GM19467 (cell line): ENCODE data around the gene CCDC88C.

ENCODE experiments used
- ATAC-seq: cut with Tn5 transposase; IDR thresholded peaks from one replicate; pipeline ENCODE4 v1.9.1; 2021; ENCODE audit warnings: mild to moderate bottlenecking, moderate library complexity; ENCODE audit not compliant: unreplicated experiment

The CCDC88C gene

DNA sequence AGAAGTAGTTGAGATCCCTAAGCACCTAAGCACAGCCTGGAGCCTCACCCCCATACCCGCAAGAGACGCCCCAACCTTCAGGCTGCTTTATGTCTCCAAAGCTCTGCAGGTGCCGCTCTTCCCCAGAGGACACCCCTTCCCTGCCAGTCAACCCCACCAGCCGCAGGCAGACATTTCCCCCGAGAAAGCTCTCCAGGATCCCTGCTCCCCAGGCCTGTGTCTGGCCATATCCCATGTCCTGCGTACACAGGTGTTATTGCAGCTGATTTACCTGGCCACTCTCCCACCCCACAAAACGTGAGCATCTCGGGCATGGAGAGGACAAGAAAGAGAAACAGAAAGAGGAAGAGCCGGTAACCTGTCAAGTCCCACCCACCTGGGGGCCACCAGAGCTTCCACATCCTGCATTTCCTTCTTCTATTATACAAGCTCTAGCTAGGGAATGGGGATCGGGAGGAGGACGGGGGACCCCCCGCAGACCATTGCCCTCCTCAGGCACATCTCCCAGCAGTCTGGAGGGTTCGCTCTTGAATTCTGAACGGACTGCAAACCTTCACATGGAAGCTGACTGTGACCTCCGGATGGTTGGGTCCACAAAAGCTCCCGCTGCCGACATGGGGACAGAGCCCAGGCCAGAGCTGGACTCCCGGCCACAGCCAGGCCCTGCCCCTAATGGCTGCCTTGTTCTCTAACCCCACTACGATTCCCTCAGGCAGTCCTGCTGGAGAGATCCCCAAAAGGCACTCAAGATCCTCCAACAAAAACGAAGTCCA is 17.6 kb downstream of the CCDC88C start:
- no peak for ATAC-seq

DNA sequence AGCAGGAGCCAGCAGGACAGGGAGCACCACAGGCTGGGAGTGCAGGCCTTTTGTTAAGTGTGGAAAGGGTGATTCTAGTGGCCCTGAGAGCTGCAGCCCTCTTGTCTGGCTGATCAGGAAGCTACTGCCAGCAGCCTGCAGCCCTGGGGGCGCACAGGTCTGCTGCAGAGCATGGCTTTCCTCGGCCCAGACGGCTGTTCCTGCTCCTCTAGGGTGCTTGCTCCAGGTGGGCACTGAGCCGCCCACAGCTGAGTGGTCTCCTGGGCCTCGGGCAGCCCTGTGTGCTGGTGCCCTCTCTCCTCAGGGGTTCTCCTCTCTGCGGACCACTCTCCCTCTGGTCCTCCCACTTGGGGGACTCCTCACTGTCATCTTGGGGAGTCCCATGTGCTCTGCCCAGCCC is 18.9 kb downstream of the CCDC88C start:
- ATAC-seq = no peak

DNA sequence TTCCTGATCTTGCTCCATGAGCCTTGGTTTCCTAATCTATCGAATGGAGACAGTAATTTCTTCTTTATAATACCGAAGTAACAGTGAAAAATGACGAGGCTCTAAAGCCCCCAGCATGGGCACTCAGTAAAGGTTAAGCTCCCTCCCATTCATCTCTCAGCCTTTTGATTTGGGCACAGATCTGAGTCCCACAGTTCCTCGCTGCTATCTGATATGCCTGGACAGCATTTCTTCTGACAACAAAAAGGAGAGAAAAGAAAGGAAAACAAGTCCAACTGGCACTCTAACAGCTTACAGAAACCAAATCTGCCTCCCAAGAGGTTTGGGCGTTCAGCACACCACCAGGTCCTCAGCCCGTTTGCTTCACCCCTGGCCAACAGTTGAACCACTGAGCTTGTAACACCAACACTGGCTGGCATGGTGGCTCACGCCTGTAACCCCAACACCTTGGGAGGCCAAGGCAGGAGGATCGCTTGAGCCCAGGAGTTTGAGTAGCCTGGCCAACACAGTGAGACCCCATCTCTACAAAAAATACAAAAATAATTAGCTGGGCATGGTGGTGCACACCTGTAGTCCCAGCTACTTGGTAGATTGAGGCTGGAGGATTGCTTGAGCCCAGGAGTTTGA is 19.5 kb downstream of the CCDC88C start:
- ATAC-seq = no peak

DNA sequence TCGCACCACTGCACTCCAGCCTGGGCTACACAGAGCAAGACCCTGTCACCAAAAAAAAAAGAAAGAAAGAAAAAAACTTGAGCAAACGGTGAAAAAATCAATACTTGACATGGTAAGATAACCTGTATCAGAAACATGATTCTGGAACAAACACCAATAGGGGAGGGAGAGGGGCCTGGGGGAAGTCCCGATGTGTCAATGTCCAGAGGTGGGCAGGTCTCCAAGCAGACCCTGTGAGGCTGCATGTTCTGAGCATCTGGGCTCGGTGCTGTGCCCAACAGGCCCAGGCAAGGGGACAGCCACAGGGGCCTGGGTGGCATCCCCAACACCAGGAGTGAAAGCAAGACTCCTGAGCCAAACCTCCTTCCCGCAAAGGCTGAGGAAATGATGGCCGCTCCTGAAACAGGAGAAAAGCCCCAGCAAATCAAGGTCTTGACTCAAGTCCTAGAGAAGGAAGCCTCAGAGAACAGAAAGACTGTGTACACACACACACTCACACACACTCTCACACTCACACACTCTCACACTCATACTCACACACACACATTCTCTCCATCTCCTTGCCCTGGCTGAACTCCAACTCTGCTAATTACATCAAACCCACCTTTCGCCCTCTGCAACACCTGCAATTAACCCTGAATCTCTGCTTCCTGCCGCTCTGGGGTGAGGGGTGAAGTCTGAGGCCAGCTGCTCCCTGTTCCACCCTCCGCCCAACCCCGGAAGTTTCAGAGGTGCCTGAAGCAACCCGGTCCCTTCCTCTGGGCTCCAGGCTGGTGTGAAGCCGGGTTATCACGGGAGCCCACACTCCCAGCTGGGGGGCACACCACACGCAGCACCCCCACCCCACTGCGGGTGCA is 20.4 kb downstream of the CCDC88C start:
- peak; percentile 64 for ATAC-seq

DNA sequence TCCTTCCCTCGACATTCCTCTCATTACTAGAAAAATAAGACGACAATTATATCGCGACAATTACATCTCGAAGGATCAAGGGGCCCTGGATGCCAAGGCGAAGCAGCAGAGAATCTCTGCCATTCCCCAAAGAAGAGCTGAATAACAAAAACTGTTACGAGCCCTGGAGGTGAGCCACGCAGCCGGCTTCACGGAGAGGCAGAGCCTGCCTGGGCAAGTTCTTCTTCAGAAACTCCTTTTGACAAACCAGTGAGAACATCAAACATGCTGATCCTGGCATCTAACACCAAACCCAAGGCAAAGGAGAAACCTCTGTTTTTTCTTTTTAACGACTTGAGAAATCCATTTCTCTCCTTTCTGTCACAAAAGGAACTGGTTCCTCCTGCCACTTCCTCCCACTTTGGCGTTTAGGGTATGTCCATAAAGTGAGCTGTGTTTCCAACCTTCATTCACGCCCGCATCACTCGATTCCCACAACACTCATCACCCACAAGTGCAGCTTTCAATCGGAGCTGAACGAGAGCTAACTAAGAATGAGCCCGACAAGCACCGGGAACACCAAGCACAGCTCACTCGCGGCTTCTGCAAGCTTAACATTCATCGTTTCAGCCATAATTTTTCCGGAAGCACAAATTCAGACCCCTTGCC is 21.5 kb downstream of the CCDC88C start:
- ATAC-seq = no peak

DNA sequence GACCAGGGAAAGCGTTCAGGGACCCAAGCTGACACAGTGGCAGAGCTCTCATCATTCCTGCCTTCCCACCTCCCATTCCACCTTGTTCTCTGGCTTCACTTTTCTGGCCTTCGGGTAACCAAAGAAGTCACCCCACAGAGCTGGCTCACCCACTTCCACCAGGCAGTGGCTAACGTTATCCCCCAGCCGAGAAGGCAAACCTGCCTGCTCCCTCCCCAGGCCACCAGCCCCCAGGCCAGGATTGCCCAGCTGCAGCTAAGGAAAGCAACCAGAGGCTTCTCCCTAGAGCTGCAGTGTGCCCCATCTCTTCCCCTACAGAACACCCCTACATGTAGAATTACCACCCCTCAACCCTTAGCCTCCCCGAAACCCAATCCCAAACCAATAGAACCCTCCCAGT is 22.2 kb downstream of the CCDC88C start:
- ATAC-seq = no peak

DNA sequence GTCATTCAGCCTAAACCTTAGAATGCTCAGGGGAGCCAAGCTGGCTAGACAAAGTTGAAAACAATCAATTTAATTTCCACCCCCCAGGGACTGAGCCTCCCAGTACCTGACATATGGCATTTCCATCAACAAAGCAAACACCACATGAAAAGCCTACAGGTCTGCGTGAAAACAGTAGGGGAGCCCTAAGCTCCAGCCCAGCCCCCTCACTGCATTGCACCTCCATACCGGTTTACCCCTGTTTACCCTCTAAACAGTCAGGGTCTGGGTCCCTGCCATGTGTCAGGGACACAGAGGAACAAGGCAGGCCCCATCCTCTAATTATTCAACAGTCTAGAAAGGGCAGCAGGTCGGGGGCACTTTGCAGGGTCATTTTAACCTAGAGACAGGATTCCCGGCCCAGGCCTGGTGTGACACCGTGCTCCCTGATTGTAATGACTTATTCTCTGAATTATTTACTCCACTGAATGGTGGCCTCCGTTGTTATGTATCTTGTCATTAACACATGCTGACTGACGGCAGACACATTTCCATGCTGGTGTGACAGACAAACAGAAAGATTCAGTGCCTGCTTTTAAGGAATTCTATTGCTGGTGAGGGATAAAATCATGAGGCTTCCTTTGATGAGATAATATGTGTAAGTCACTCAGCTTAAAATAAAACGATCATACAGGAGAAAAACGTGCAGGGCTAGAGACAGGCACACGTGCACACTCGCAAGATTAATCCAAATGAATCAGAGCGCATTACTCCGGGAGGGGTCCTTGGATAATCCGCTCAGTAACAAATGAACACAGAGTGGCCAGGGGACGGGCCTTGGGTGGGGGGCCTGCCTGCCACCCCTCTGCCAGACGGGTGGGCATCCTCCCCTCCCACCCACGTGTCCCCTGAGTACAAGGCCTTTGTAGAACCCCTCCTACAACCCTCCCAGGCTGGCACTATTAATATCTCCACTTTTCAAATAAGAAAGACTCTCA is 23.2 kb downstream of the CCDC88C start:
- ATAC-seq = no peak

DNA sequence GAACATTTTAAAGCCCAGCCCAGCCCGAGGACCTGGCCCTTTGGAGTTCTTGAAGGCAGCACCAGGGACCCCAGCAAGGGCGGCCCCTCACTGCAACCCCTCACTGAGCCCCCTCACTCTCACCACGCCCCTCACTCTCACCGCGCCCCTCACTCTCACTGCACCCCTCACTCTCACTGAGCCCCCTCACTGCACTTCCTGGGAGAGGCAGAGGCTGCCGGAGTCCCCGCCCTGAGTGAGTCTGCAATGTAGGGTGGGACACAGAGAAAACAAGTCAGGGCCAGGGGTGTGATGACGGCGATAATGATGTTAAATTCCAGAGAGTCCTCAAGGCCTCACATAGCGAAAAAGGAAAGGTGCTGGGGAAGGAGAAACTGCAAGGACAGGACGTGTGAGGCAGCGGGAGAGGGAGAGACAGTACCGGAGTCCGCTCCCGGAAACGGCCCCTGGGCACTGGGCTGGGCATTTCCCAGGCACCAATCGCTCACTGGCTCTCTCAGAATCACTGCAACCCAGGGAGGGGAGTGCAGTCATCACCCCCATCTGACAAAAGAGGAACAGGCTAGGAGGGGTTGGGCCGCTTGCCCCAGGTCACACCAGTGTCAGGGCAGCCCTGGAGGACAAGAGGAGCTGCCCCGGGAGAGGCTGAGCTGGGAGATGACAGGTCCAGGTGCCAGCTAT is 24.9 kb downstream of the CCDC88C start:
- ATAC-seq = no peak

DNA sequence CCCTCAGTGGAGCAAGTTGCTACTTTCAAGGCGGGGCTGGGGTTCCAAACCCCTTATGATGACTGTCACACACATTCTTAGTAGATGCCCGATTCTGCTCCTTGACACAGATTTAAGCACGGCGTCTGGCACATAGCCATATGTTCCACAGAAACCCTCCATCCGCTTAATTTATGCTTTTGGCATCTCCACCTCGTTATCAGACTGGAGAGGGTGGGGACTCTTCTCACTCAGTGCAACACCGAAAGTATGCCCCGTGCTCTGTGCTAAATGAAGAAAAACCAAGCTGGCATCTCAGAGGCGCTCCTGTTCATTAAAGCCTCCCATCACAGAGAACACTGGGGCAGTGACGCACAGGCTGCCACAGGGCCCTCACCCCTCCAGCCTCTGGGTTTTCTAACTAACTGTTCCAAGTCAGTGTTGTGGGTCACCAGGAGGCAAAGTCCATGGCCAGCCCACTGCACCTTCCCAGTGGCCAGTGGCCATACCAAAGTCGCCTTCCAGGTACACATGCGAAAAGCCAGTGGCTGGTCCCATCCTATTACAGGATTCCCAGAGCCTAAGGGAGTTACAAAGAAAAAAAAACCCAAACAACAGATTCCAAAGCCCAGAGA is 27.3 kb downstream of the CCDC88C start:
- ATAC-seq = no peak

DNA sequence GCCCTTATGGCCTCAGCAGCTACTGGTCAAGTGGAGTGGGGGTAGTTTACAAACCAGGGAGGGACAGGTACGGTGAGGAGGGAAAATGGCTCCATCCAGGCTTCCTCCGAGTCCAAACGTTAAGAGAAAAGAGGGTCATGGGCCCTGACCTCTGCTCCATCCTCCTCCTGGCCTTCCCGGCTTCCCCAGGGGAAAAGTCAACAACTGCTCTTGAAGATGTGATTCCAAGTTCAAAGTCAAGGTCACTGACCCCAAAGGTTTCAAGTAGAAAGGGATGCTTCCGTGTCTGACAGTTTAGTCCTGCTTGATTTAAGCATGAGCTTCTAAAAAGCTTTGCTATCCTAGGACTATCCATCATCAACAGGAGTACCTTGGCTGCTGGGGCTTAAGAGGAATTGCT is 28.5 kb downstream of the CCDC88C start:
- no peak for ATAC-seq

DNA sequence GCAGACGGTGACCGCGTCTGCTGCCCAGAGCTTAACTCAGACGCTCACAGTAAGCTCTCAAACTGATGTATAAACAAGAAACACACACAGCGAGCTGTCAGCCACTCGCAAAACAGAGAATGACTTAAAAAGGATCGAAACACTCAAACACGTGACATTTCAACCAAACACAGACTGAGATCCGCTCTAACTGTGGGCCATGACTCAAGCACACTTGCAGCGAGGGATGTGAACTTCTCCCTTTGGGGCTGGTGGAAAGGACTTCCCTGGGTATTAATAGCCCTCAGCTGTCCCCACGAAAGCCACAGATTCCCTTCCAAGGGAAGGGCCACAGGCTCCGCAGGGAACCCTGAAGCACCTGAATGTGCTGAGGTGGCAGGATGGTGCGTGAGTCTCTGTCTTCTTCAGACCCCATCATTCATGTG is 29.1 kb downstream of the CCDC88C start:
- no peak for ATAC-seq

DNA sequence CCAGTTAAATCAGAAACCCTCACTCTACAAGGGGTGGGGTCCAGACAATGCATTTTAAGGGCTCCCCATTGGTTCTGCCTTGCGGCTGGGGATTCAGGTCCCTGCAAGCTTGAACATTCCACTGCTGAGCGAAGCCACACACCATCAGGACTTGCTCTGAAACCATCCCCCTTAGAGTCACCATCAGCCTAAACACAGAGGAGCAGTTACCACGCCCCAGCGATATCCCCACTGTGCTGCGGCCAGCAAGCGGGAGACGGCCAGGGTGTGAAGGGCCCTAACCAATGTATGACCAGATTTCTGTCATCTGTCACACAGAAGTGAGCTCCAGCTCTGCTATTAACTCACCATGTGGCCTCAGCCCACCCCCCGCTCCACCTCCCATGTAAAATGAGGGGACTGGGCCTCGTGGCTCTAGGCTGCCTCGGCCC is 29.7 kb downstream of the CCDC88C start:
- ATAC-seq = no peak

DNA sequence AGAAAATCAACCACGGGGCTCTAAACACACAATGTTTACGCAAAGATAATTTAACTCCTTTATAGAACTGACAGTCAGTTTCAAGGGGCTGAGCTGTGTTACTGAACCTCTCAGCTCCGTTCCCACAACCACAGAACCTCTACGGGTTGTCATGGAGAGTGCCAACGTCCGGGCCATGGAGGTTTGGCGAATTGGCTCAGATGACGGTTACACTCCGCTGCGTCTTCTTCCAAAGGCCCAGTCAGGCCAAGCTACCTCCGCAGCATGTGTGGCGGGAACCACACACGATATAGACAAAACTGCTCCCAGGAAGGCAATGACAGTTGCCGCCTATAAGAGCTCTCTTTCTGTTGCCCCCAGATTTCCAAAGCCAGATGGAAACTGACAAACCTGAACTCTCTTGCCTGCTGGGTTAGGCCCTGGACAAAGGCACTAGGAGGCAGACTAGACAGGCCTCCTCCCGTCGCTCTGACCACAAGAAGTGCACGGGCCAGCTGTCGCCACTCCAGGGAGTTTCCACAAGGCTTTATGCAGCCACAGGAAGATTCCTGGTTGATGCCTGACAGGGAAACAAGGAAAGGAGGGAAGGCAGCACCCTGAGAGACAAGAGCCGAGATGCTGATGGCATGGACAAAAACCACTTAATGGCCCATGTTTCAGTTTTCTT is 30.3 kb downstream of the CCDC88C start:
- ATAC-seq = no peak

DNA sequence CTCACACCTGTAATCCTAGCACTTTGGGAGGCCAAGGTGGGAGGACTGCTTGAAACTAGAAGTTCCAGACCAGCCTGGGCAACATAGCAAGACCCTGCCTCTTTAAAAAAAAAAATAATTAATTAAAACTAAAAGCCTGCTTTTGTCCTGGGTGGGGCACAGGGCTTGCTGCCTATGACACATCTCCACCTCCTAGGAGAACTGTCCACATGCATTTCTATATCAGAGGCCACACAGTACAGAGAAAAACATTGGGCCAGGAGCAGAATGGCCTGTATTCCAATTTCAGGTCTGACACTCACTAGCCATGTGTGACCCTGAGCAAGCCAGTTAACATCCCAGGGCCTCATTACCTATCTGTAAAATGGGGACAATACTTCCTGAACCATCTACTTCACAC is 31.9 kb downstream of the CCDC88C start:
- no peak for ATAC-seq

DNA sequence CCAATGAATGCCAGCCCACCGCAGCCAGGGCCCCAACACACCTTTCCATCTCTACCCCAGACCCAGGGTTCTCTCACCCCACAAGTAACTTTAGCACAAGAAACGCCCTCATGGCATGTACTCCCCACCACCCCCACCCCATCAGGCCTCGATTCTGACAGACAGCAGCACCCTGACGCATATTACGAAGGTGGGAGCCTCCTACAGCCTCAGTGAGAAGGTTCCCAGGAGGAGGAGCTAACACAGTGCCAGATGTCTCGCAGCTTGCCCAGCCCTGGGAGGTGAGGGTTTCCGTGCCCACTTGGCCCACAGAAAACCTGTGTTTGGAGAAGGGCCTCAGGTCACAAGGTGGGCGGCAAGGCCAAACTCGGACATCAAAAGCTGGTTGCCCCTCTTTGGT is 32.4 kb downstream of the CCDC88C start:
- no peak for ATAC-seq

DNA sequence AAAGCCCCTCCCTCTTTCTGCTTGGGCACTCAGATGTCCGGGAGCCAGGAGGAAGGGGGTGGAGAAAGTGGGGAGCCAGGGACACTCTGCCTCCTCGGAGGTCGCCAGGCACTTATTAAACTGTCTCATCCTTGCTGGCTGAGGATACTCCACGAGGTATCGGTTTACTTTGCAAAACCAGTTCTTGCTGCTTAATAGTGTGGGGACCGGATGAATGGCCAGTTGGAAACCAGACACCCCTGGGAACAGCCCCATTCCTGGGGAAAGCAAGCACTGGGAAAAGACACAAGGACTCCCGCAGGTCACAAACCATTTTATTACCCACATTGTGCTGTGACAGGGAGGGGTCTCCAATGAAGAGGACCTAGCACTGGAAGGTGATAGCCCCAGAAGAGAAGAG is 34.2 kb downstream of the CCDC88C start:
- ATAC-seq = no peak

DNA sequence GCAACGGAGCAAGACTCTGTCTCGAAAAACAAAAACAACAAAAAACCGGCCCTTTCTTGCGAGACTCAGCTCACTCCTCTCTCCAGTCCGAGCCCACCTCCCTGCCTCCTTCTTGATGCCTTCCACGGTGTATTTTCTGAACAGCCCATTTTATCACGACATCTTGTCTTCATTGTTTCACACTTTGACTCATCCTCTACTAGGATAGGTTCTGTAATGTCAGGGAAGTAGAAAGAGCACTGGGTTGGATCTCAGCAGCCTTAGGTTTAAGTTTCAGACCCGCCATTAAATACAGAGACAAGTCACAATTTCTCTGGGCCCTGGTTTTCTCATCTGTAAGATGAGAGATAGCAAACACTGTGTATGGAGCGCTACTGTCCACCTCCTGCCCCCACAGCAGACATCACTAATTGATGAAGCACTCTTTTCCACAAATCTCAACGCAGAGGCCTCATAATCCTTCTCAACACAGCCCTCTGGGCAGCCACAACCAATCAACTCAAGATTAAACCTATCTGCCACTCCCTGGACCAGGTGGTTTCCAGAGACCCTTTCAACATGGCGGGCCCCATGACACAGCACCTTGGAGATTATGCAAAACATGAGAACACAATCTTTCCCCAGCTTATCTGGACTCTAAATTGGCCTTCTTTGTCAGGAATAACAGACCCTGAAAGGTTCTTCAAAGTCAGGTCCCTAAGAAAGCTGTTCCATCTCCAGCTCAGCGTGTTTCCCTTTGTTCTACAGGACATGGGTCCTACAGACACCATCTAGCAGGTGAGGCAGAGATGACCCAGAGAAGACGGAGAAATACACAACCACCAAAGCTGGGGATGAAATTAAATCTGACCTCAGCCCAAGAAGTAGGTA is 35.6 kb downstream of the CCDC88C start:
- ATAC-seq = no peak
